CD14-positive monocyte (primary cell): ENCODE data around the gene DIPK2B. TPM values are rescaled to one million over a fixed set of nuclear protein-coding genes. Genes with fewer than 3 reads are reported as not detected.

ENCODE experiments used
- DNase-seq, 3 donors: peaks; one replicate each; pipeline ENCODE4 v3.0.0-alpha.2; 2011 to 2022
- H2AFZ ChIP-seq: 2 replicates; pipeline ENCODE4 v1.6.0; 2012; ENCODE audit warnings: mild to moderate bottlenecking, low read depth, low read length, inconsistent platforms; ENCODE audit not compliant: insufficient read depth, poor library complexity, severe bottlenecking
- H3K27ac ChIP-seq, 2 donors: 1 replicate in 1 of 2; 2 replicates in 1 of 2; pipeline ENCODE4 v1.5.1; 2012 to 2013; ENCODE audit warnings: low read length in 2 of 2, control low read depth in 1 of 2, inconsistent platforms in 1 of 2, low read depth in 1 of 2, mild to moderate bottlenecking in 1 of 2
- H3K27me3 ChIP-seq, 2 donors: one replicate each; pipeline versions ENCODE4 v1.6.0 to v1.6.1; 2011 to 2013; ENCODE audit warnings: low read length in 2 of 2; ENCODE audit not compliant: control insufficient read depth in 2 of 2, insufficient read depth in 2 of 2
- H3K36me3 ChIP-seq, 2 donors: replicated peaks in 1 of 2; 1 replicate in 1 of 2; 2 replicates in 1 of 2; pipeline versions ENCODE4 v1.5.1 to v1.6.1; 2012 to 2013; ENCODE audit warnings: low read length in 2 of 2, control low read depth in 1 of 2, inconsistent platforms in 1 of 2, mild to moderate bottlenecking in 1 of 2; ENCODE audit not compliant: insufficient read depth in 2 of 2, control insufficient read depth in 1 of 2
- H3K4me1 ChIP-seq, 2 donors: 1 replicate in 1 of 2; 2 replicates in 1 of 2; pipeline versions ENCODE4 v1.5.1 to v1.6.1; 2012 to 2013; ENCODE audit warnings: low read length in 2 of 2, control low read depth in 1 of 2, inconsistent platforms in 1 of 2, mild to moderate bottlenecking in 1 of 2, moderate library complexity in 1 of 2; ENCODE audit not compliant: insufficient read depth in 2 of 2, control insufficient read depth in 1 of 2
- H3K4me2 ChIP-seq: replicated peaks from 2 replicates; pipeline ENCODE3; 2012; ENCODE audit warnings: low read length, moderate library complexity, mild to moderate bottlenecking; ENCODE audit not compliant: poor library complexity, severe bottlenecking; ENCODE audit errors: extremely low read depth
- H3K4me3 ChIP-seq, 3 experiments: fragments of 200-600 bp in 1 of 3; sonication (generic) in 1 of 3; replicated peaks in 1 of 3; 1 replicate in 2 of 3; 2 replicates in 1 of 3; pipeline ENCODE4 v1.5.1; 2011 to 2013; ENCODE audit warnings: low read length in 3 of 3, mild to moderate bottlenecking in 3 of 3, control low read depth in 2 of 3, low read depth in 2 of 3, inconsistent platforms in 1 of 3, moderate library complexity in 1 of 3
- H3K79me2 ChIP-seq: 2 replicates; pipeline ENCODE4 v1.6.0; 2012; ENCODE audit warnings: mild to moderate bottlenecking, control low read depth, inconsistent platforms, low read length, moderate library complexity; ENCODE audit not compliant: insufficient read depth
- H3K9ac ChIP-seq: 2 replicates; pipeline ENCODE4 v1.6.0; 2017; ENCODE audit warnings: low read length, mild to moderate bottlenecking; ENCODE audit not compliant: insufficient read depth, poor library complexity, severe bottlenecking
- H3K9me3 ChIP-seq, 2 donors: replicated peaks in 1 of 2; 1 replicate in 1 of 2; 2 replicates in 1 of 2; pipeline versions ENCODE4 v1.5.1 to v1.6.1; 2012 to 2013; ENCODE audit warnings: low read length in 2 of 2, control low read depth in 1 of 2; ENCODE audit not compliant: control insufficient read depth in 1 of 2, insufficient read depth in 1 of 2
- H4K20me1 ChIP-seq: 2 replicates; pipeline ENCODE4 v1.6.0; 2012; ENCODE audit warnings: mild to moderate bottlenecking, low read length, control low read depth, moderate library complexity; ENCODE audit not compliant: insufficient read depth
- H3K27ac Mint-ChIP-seq, 7 donors: one replicate each; pipeline ENCODE4 v1.8.0; 2020; ENCODE audit warnings: mild to moderate bottlenecking in 7 of 7, mixed read lengths in 7 of 7, moderate library complexity in 6 of 7, inconsistent platforms in 2 of 7
- H3K27me3 Mint-ChIP-seq, 3 donors: one replicate each; pipeline ENCODE4 v1.8.0; 2021 to 2022; ENCODE audit warnings: low read depth in 3 of 3, mild to moderate bottlenecking in 3 of 3, mixed read lengths in 3 of 3, moderate library complexity in 3 of 3, inconsistent platforms in 1 of 3
- H3K36me3 Mint-ChIP-seq, 2 donors: one replicate each; pipeline ENCODE4 v1.8.0; 2020; ENCODE audit warnings: mixed read lengths in 2 of 2, inconsistent platforms in 1 of 2, mild to moderate bottlenecking in 1 of 2
- H3K4me1 Mint-ChIP-seq: one replicate; pipeline ENCODE4 v1.8.0; 2020; ENCODE audit warnings: mild to moderate bottlenecking, mixed read lengths
- H3K4me3 Mint-ChIP-seq, 2 donors: one replicate each; pipeline ENCODE4 v1.8.0; 2020; ENCODE audit warnings: mild to moderate bottlenecking in 2 of 2, mixed read lengths in 2 of 2, moderate library complexity in 1 of 2
- H3K9me3 Mint-ChIP-seq, 7 donors: one replicate each; pipeline ENCODE4 v1.8.0; 2020 to 2022; ENCODE audit warnings: mixed read lengths in 7 of 7, mild to moderate bottlenecking in 6 of 7, moderate library complexity in 6 of 7, inconsistent platforms in 2 of 7
- WGBS: methylation state at CpG from one replicate; pipeline ENCODE4 v1.1.5; 2013; ENCODE audit warnings: missing lambda C conversion rate; ENCODE audit not compliant: insufficient coverage; 5-methylcytosine and 5-hydroxymethylcytosine counted together
- intact Hi-C, 2 donors: fragments of 100-400 bp; cut with micrococcal nuclease; formaldehyde crosslinking; loops; one replicate each; pipeline versions ENCODE4 v1.15.0 to v1.15.1; 2023
- polyA plus RNA-seq, 3 donors: library from polyadenylated mRNA; depleted of rRNA in 1 of 3; unstranded in 2 of 3; stranded (reverse) in 1 of 3; fragments of 300-500 nt in 2 of 3; fragments of >200 nt in 1 of 3; fragmentation: Illumina TruSeq in 2 of 3; gene quantifications; 1 replicate in 2 of 3; 2 replicates in 1 of 3; pipeline ENCODE4 v1.2.3, GENCODE V29; 2012 to 2021
- TF ChIP-seq, protein P1 (sequence below): fragments of 200-600 bp; IDR thresholded peaks from one replicate; pipeline ENCODE4 v1.8.0; 2022; ENCODE audit warnings: antibody characterized with exemption, mild to moderate bottlenecking

Gene DIPK2B
- polyA plus RNA-seq, 3 donors, result not detected

DNA sequence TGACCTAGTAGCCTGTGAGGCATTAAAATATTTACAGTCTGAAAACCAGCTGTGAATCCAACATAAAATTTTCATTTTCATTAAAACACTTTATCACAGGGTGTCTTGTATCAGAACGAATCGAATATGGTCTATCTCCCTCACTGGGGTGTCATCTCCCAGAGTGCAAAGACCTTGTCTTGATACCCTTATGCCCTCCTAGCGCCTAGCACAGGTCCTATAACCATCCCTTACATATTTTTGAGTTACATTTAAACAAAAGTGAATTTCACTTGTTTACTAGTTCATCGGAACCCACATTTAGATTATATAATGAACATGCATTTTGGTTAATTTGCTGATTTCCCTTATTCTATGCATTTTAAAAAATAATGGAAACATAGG is 14.0 kb downstream of the DIPK2B start:
- H3K27ac Mint-ChIP-seq, result no peak overlapping the region

DNA sequence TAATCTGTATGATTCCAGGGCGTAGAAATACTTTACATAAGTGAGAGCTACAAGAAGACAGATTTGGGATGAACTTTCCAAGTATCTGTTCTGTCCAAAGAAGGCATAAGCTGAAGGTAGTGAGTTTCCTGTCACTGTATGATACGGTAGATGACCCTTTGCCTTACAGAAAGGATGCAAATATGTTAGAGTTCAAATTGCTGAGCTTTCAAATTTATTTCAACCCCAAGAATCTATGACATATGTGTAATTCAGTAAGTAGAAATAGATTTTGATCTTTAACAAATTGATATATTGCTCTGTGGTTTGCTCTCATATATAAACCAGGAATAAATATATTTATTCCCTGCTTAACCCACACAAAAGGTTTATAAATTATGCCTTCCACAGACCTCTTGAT is 16.5 kb downstream of the DIPK2B start:
- intact Hi-C loops, result no loop called here

More for the DNA sequence above, 14.0 kb downstream of the DIPK2B start:
- H2AFZ ChIP-seq, result peak overlapping the region; percentile 73
- H3K27ac ChIP-seq, result no peak overlapping the region
- peaks cover 20 to 22% of the 10 kb centered on the region in 2 donors for H3K4me1 ChIP-seq
- peak overlapping the region; percentile 76 for H3K4me2 ChIP-seq
- H3K36me3 ChIP-seq, result no peaks in the 10 kb centered on the region
- no peak overlapping the region for H3K9ac ChIP-seq
- H3K36me3 Mint-ChIP-seq, result no peaks in the 10 kb centered on the region
- no peaks in the 10 kb centered on the region for H3K9me3 ChIP-seq
- TF ChIP-seq, protein P1, sequence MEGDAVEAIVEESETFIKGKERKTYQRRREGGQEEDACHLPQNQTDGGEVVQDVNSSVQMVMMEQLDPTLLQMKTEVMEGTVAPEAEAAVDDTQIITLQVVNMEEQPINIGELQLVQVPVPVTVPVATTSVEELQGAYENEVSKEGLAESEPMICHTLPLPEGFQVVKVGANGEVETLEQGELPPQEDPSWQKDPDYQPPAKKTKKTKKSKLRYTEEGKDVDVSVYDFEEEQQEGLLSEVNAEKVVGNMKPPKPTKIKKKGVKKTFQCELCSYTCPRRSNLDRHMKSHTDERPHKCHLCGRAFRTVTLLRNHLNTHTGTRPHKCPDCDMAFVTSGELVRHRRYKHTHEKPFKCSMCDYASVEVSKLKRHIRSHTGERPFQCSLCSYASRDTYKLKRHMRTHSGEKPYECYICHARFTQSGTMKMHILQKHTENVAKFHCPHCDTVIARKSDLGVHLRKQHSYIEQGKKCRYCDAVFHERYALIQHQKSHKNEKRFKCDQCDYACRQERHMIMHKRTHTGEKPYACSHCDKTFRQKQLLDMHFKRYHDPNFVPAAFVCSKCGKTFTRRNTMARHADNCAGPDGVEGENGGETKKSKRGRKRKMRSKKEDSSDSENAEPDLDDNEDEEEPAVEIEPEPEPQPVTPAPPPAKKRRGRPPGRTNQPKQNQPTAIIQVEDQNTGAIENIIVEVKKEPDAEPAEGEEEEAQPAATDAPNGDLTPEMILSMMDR, result no peak
- no peaks in the 10 kb centered on the region for H3K9me3 Mint-ChIP-seq
- DNase-seq, result no peak
- peaks cover 0 to 16% (median 3%) of the 10 kb centered on the region in 3 donors for H3K27me3 Mint-ChIP-seq
- intact Hi-C loops, result no loop called here
- H3K4me1 Mint-ChIP-seq, result peaks cover 21% of the 10 kb centered on the region
- H4K20me1 ChIP-seq, result no peaks in the 10 kb centered on the region
- peak overlapping the region in 1 of 2 donors; percentile 81 for H3K4me3 Mint-ChIP-seq
- peaks cover 0 to 8% of the 10 kb centered on the region in 2 donors for H3K27me3 ChIP-seq
- H3K4me3 ChIP-seq, result peak overlapping the region in 1 of 3 experiments; percentile 77
- WGBS, result 60% methylated on average over 2 of the region's 4 CpGs
- no peaks in the 10 kb centered on the region for H3K79me2 ChIP-seq

More for the DNA sequence above, 16.5 kb downstream of the DIPK2B start:
- Mint-ChIP-seq H3K9me3 (peaks cover 0 to 8% (median 4%) of the 10 kb centered on the region in 7 donors), H3K27ac (no peak overlapping the region), H3K27me3 (peaks cover 2 to 9% (median 3%) of the 10 kb centered on the region in 3 donors), H3K4me3 (no peak overlapping the region), H3K36me3 (no peaks in the 10 kb centered on the region), H3K4me1 (peaks cover 5% of the 10 kb centered on the region)
- Histone ChIP-seq H2AFZ (no peak overlapping the region), H3K9me3 (peaks cover 0 to 8% of the 10 kb centered on the region in 2 donors), H3K27me3 (peaks cover 0 to 6% of the 10 kb centered on the region in 2 donors), H3K4me3 (no peak overlapping the region), H3K4me1 (peaks cover 4 to 6% of the 10 kb centered on the region in 2 donors), H3K27ac (no peak overlapping the region), H3K79me2 (no peaks in the 10 kb centered on the region), H4K20me1 (no peaks in the 10 kb centered on the region), H3K9ac (no peak overlapping the region), H3K36me3 (no peaks in the 10 kb centered on the region), H3K4me2 (no peak overlapping the region)
- no peak for DNase-seq
- 100% methylated on average over 1 of the region's 2 CpGs for WGBS
- TF ChIP-seq, protein P1, result no peak
